22Rv1 (cell line): ENCODE measurements around the gene RAG1.

Experiments used
- H3K27ac ChIP-seq: fragments of 450-650 bp; 2 replicates; pipeline ENCODE4 v1.5.1; 2017
- ZFX ChIP-seq: fragments of 450-650 bp; IDR thresholded peaks from 2 replicates; pipeline ENCODE4 v1.6.1; 2017; ENCODE audit warnings: antibody characterized with exemption, borderline replicate concordance
- TF ChIP-seq, protein P1 (sequence below): fragments of 450-650 bp; IDR thresholded peaks from 2 replicates; pipeline ENCODE4 v1.5.1; 2017; ENCODE audit warnings: mild to moderate bottlenecking

The RAG1 gene

DNA sequence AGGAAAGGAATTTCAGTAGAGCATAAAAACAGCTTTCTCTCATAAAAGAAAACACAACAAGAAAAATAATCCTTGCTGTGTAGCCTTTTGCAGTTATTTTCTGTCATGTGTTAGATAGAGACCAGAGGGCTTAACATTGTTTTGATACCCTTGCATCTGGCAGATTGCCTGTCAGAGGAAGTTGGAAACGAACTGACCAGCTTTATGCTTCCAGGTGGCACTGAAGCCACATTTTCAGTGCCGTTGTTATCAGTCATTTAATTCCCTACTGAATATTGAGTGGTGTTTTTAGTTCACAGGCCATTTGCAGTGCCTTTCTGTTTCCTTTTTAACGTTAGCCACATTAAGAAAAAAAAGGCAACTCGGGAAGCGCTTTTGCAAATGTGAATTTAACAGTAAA lies 51.7 kb downstream of the RAG1 start:
- TF ChIP-seq, protein P1, sequence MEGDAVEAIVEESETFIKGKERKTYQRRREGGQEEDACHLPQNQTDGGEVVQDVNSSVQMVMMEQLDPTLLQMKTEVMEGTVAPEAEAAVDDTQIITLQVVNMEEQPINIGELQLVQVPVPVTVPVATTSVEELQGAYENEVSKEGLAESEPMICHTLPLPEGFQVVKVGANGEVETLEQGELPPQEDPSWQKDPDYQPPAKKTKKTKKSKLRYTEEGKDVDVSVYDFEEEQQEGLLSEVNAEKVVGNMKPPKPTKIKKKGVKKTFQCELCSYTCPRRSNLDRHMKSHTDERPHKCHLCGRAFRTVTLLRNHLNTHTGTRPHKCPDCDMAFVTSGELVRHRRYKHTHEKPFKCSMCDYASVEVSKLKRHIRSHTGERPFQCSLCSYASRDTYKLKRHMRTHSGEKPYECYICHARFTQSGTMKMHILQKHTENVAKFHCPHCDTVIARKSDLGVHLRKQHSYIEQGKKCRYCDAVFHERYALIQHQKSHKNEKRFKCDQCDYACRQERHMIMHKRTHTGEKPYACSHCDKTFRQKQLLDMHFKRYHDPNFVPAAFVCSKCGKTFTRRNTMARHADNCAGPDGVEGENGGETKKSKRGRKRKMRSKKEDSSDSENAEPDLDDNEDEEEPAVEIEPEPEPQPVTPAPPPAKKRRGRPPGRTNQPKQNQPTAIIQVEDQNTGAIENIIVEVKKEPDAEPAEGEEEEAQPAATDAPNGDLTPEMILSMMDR = no peak
- no peak for TF ChIP-seq ZFX

DNA sequence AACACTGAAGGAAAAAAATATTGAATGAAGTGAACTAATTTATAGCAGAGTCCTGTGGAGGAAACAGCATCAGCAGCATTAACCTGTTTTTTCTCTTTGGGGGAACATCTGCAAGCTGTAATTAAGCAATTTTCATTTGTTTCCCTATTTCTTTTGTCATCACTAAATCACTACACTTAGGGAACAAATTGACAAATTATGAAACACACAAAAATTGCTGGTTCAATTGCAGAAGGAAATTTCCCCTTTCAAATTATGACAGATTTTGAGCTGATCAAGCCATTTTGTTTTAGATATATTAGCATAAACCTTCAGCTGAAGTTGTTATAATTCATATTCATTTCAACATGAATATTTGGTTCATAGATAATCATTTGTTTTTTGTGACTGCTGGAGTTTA lies 52.4 kb downstream of the RAG1 start:
- H3K27ac ChIP-seq = no peak overlapping the region
- TF ChIP-seq, protein P1 = no peak
- TF ChIP-seq ZFX = no peak

More for the DNA sequence above, 51.7 kb downstream of the RAG1 start:
- H3K27ac ChIP-seq = no peak overlapping the region

DNA sequence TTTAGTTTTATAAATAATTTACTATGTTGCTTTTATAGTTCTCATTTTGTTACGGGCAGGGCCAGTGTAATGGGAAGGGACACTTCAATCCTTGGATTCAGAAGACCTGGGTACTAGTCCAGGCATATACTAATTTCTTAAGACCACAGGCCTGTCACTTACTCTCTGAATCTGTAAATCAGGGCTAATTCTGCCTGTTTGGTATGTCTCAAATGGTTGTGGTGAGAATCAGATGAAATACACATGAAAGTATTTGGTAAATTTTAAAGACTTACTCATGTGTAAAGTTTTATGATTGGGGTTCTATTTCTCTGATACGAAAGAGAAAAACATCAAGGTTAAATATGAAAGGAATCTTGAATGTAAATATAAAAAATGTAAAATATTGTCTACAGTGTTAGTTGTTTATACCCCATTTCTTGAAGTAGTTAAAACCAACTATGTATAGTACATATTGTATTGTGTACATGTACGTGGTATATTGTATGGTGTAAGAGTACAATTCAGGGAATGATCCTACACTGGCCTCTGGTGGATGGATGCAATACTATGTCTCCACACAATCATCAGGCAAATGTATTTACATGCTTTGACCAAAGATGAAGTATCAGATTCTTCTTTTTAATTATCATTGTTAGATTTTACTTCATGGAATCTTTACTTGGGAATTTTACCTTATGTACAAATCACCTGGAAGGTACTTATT lies 54.8 kb downstream of the RAG1 start:
- no peak overlapping the region for H3K27ac ChIP-seq
- TF ChIP-seq, protein P1 = peak; percentile 65
- no peak for TF ChIP-seq ZFX

DNA sequence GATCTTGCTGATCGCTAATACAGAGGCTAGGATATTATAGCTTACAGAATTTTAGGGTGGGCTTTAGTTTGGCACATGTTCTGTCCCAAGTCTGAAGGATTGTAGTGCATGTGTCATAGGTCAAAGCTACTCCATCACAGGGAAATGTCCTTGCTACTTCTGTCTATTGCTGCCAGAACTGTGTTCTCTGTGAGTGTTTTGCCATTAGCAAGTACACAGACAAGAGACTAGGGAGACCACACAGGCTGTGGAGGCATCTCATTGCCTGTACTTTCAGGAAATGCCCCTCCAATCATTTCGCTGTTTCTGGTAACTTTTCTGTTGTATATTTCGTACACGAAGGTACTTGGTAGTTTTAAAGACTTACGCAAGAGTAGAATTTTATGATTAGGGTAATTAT lies 55.7 kb downstream of the RAG1 start:
- no peak overlapping the region for H3K27ac ChIP-seq
- TF ChIP-seq ZFX = no peak

DNA sequence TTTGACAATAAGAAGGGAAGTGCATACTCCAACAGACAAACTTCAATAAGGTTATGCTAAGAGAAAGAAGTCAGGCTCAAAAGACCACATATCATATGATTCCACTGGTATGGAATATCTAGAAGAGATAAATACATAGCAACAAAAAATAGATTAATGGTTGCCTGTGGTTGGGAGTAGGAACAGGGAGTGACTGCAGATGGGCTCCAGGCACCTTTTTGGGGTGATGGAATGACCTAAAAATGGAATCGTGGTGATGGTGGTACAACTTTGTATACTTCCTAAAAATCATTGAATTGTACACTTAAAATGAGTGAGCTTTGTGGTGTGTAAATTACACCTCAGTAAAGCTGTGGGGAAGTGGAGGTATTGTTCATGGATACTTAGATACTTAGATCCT lies 59.2 kb downstream of the RAG1 start:
- no peak overlapping the region for H3K27ac ChIP-seq
- TF ChIP-seq ZFX = no peak
- TF ChIP-seq, protein P1 = no peak

DNA sequence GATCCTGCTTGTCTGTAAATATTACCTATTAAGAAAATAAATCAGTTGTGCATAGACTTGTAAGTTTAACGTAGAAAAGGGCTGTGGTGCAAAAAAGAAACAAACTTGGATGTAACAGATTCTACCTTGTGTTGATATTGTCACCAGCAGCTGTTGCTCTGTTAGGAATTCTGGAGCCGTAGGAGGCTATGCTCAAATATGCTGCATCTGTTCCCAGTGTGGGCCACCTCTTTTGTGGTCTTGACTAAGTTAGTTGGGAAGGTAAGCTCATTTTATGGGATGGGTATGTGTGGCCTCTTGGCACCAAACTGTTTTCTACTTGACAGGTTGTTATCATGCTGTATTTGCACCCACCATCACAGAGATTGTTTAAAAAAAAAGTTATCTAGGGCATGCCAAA lies 59.7 kb downstream of the RAG1 start:
- no peak overlapping the region for H3K27ac ChIP-seq
- TF ChIP-seq ZFX = no peak
- TF ChIP-seq, protein P1 = no peak

DNA sequence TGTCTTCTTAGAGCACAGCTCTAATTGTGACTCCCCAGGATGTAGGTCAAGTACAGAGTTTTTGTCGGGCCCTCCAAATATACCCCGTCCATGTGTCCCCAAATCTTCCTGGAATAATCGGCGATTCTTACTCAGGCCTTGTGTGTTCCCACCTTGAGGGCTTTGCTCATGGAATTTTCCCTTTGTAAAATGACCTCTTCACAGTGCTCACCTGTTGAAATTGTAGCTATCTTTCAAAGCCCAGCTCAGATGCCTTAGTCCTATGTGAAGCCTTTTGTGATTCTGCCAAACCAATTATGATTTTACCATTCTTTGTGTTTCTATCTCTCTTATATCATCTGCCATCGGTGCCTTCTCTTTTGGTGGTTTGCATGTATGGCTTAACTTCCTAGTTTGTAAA lies 60.3 kb downstream of the RAG1 start:
- TF ChIP-seq ZFX = no peak
- TF ChIP-seq, protein P1 = no peak
- no peak overlapping the region for H3K27ac ChIP-seq
